COLO668 (cell line): Measurements from ENCODE around the gene WDR86.
A peak's percentile ranks its signal among the peaks of the same experiment; 100 is the strongest.

Experiments used
- DNase-seq: peaks from one replicate; lab custom pipeline; 2025; ENCODE audit not compliant: unreplicated experiment; lab: John Stamatoyannopoulos, UW

The WDR86 gene

DNA sequence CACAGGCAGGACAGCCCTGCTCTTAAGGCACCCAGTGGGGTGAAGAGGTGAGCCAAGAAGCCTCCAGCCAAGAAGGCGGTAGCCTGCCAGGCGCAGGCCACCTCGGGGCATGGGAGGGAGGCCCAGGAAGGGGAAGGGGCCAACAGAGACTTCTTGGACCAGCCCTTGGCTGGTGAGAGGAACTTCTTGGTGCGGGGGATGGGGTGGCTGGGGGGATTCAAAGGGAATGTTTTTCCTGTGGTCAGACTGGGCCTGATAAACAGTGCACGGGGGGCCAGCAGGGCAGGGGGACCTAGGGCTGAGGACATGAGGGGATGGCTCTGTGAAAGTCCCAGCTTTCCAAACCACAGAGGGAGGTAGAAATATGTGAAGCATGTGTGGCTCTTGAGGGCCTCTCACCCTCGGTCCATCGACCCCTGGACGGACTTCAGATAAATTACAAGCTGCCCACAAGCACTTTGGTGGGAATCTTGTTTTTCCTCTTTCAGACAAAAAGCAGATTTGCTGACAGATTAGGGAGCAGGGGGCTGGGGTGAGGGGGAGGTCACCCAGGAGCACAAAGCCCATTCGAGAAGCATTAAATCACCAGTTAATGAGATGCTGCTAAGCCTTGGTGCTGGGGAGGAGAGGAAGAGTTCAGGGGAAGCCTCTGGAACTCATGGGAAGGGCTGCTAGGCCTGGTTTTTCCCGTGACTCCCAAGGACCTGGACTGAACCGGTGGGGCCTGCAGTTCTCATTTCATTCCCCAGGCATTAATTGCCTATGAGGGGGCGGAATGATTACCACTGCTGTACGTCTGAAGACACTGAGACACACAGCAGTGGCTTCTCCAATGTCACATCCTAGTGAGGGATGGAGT is 18.8 kb upstream of the WDR86 start:
- no peak for DNase-seq

DNA sequence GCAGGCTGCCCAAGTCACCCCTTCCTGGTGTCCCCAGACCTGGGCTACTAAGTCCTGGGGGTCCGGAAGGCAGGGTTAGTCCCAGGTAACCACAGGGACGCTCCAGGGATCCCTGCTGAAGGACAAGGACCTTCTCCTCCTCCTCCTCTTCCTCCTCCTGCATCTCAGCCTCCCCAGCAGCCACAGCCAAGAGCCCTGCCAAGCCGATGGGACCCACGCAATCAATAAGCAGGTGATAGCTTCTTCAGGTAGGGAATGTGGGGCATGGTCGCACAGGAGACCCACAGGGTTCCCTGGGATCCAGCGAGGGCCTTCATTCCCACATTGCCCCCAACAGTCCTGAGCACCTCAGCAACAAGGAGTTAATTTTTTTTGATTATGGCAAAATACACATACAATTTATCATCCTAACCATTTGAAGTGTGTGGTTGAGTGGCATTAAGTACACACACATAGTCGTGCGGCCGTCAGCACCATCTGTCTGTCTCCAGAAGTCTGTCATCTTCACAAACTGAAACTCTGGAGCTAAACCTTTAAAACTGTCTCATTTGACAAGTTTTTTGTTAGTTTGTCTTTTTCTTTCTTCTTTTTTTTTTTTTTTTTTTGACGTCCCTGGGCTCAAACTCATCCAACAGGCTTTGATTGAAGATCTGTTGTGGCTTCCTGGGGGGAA is 18.0 kb upstream of the WDR86 start:
- no peak for DNase-seq

DNA sequence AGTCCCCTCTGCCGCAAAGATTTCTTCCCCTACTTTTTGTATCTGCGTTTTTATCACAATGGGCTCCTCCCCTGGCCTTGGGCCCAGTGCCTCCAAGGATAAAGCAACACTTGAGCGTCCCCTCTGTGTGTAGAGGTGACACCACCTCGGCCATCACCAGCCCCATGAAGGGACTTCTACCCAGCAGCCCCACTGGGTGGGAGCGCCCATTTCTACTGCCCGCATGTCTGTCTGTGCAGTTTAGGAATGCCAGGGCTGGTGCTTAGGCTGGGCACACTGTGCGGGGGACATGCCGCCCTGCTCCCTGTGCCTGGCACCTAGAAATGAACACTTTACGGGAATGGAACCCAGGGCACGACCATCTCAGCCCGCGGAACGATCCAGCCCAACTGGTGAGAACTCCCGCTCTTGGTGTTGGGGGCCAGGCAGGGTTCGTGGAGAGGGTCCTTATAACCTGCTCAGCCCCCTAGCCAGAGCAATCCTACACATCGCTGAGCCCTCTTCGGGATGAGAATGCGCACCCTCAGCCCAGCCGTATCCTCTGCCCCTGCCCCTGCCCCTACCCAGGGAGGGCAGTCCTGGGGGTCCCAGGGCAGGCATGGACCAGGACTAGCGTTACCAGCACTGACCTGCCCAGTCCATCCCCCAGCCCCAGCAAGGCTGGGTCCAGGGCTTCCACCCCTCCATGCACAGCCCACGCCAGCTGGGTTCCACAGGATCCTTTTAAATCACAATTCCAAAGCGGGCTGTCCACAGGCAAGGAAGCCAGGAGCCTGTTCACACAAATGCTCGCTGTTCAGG is 17.3 kb upstream of the WDR86 start:
- DNase-seq = no peak

DNA sequence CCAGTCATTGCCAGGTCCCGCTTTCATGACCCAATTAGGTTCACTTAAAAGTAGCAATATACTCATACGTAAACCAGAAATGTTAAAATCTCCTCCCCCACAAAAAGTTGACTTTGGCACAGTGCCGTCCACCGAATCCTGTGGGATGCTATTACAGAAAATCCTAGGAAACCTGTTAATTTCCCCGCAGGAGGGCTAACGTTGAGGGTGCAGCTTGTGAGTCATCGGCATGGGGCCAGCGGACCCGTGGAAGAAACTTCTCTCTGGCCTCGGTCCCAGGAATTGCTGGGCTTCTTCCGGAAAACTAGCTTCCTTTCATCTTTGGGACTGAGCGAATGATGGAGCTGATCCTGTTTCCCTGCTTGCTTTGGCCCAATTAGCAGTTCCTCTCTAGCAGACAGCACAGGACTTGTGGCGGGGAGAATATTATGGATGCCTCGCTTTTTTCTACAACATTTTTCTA is 16.6 kb upstream of the WDR86 start:
- DNase-seq = no peak

- no peak for DNase-seq
Measured at GRCh38 chr7:151425670-151426440, 16.0 kb upstream of the WDR86 start.

GRCh38 chr7:151424799-151425198 is 15.0 kb upstream of the WDR86 start:
- no peak for DNase-seq

GRCh38 chr7:151423936-151424335 is 14.1 kb upstream of the WDR86 start:
- DNase-seq = no peak

GRCh38 chr7:151423226-151423625 is 13.4 kb upstream of the WDR86 start:
- no peak for DNase-seq

- DNase-seq = no peak
Measured at GRCh38 chr7:151422212-151422611, 12.4 kb upstream of the WDR86 start.

DNA sequence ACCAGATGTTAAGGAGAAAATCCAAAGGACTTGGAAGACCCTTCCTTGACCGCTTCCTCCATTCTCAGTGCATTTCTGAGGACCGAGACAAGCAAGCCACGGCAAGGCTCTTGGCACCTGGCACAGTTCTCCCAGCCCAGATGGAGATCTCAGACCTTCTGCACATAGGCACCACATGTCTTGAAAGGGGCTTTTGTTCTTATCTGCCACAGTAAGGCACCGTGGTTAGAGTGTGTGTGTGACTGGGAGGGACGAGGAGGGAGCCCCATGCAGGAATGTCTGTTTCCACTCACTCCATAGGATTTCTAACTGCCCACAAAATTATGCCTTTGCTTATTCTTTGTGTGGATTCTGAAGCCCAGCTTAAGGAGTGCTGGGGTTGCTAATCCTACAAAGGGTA is 10.3 kb upstream of the WDR86 start:
- no peak for DNase-seq

GRCh38 chr7:151416941-151417315 is 7.1 kb upstream of the WDR86 start:
- DNase-seq = no peak

DNA sequence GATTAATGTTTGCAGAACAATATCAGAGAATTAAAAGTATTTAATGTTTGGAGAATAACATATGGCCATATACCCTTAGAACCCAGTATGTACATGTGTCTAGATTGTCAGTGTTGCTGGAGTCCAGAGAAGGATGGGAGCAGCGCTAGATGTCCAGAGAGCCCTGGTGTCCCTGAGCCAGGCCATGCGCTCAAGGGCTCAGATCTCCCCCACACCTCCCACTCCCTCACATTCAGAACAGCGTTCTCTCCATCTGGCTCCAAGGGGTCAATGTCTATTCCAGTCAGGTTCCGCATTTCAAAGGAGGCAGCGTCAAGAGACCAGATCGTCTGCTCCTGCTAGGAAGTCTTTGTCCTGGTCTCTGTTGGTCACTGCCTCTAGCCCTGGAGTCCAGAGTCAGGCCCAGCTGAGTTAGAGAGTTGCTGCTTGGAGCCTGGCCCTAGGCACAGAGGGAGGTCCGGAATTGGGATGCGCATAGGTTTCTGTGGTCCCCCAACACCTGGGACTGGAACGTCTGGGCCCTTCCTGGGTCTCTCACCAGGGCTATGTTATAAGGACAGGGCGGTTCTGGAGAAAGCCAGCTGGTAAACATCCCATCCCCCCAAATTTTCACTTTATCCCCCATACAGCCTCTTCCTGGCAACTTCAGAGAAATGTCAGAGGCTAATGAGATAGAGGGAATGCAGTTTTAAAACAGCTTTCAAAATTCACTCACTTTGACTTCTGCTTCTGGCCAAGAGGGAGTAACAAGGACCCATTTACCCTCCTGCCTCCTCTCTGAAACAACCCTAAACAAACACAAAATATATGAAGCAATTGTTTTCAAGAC is 6.5 kb upstream of the WDR86 start:
- no peak for DNase-seq

GRCh38 chr7:151415375-151416105 is 5.7 kb upstream of the WDR86 start:
- peak; percentile 9 for DNase-seq

DNA sequence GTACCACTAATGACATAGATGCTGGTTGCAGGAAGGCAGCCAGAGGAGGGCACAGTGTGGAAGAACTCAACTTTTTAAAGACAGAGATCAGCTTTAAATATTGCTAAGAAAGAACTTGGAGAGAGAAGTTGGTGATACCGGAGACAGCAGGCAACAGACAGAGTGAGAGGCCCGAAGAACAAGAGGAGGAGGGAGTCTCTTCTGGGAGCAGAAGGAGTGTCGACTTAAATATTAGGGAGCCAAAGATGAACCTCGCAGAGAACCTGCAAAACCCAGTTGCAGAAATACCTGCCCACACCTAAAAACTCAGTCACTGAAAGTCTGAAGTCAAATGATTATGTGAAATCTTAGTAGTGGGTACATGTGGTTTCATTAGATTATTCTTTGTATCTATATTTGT is 3.4 kb upstream of the WDR86 start:
- DNase-seq = no peak

GRCh38 chr7:151412318-151412717 is 2.5 kb upstream of the WDR86 start:
- no peak for DNase-seq

DNA sequence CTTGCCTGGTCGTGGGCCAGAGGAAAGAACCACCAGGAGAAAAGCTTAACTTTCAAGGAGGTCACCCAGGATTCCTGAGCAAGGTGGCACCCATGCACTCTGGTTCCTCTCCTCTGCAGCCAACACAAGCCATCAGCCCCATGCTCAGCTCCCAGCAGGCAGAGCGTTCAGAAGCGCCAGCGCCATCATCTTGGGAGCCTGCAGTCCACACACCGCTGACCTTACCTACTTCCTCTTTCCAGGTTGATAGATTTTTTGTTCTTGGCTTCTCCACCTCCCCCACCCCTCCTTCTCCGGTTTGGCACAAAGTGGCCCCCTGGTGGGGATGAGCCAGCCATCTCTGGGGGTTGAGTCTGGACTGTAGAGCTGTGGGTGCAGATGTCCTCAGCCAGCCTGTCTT is 1.7 kb upstream of the WDR86 start:
- DNase-seq = no peak

DNA sequence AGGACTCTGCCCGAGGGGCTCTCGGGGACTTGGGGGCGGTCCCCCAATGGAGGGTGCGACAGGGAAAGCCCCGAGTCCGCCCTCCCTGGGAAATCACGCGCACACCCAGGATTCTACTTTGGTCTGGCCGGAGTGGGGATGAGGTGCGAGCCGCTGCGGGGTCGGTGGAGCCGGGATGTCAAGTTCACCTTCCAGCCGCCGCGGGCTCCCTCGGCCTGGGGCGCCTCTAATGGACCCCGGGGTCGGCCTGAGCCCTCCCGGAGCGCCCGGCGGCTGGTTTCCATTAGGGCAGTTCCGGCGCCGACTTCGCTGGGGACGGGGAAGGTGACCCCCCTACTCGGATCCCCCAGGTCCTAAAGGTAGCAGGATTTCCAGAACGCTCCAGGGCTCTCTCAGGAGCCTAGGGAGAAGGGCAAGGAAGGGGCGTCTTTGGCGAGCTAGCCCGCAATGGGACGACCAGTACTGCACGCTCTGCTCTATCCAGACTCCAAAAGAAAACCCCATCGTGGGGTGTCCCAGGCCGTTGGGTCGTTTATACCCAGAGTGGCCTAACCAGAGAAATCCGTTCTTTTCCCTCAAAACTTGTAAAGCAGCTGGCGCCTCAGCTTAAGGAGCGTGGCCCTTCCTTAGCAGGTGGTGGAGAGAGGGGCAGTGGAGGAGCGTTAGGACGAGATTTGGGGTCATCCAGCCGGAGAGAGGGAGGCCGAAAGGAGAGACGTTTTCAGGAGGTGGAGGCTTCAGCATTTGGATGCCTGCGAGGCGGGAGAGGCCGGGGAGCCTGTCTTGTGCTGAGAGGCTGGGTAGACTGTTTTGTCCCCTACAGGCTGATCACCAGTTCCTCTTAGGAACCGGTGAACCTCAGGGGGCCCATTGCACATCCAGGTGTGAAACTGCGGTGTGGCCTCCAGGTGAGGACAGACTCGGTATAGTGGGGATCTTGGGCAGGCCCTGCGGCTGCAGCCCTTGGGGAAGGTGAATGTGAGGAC is 860 bp upstream of the WDR86 start:
- DNase-seq = no peak
